ENCODE results near the gene DOK4. TPM values are rescaled to one million over a fixed set of nuclear protein-coding genes. Genes with fewer than 3 reads are reported as not detected.
A peak's percentile ranks its signal among the peaks of the same experiment; 100 is the strongest.

Gene DOK4
- total RNA-seq, 1 experiment from 2014 or later = 13.1 TPM

GRCh38 chr16:57485091-57485915 is 990 bp downstream of the DOK4 start:
- Histone ChIP-seq H3K9ac (ENCODE audit: extremely low read depth, insufficient read length, low read length) (peak overlapping the region; percentile 31), H4K8ac (replicated peaks; ENCODE audit: insufficient read length, low read depth, low read length) (no peak overlapping the region), H3K14ac (ENCODE audit: insufficient read depth, low read length) (peak overlapping the region; percentile 83; the same call in 1 of the 2 replicates), H4K5ac (ENCODE audit: insufficient read length, low read depth, low read length) (no peak overlapping the region), H3K9me3 (ENCODE audit: control insufficient read depth, low read depth, low read length) (no peaks in the 10 kb centered on the region), H3K23me2 (ENCODE audit: insufficient read length, low read depth, low read length, poor library complexity, severe bottlenecking) (peaks cover 14% of the 10 kb centered on the region), H2BK12ac (ENCODE audit: insufficient read length, low read depth, low read length) (no peak overlapping the region), H3K79me2 (ENCODE audit: insufficient read depth, low read length) (no peaks in the 10 kb centered on the region), H3K23ac (ENCODE audit: insufficient read length, low read depth, low read length) (no peak overlapping the region), H3T11ph (ENCODE audit: low read length) (no peak overlapping the region), H3K4me1 (ENCODE audit: insufficient read depth, low read length) (peaks cover 2% of the 10 kb centered on the region; the same call in 1 of the 2 replicates), H3K4me2 (ENCODE audit: insufficient read depth, insufficient read length, low read length) (peak overlapping the region; percentile 76), H3K27ac (ENCODE audit: insufficient read length, low read depth, low read length) (no peak overlapping the region), H2AFZ (ENCODE audit: low read length) (no peak overlapping the region), H4K20me1 (ENCODE audit: control insufficient read depth, insufficient read depth, insufficient read length) (no peaks in the 10 kb centered on the region), H2BK20ac (ENCODE audit: low read depth, low read length, poor library complexity, severe bottlenecking) (no peak overlapping the region), H3K4ac (ENCODE audit: low read depth, low read length) (no peak overlapping the region), H2BK5ac (ENCODE audit: insufficient read length, low read length) (no peak overlapping the region), H4K91ac (ENCODE audit: insufficient read length, low read depth, low read length) (no peak overlapping the region), H3K79me1 (ENCODE audit: insufficient read depth, low read depth, low read length, poor library complexity, severe bottlenecking) (peaks cover 5% of the 10 kb centered on the region), H2BK120ac (ENCODE audit: low read depth, low read length, poor library complexity, severe bottlenecking) (no peak overlapping the region), H3K27me3 (ENCODE audit: insufficient read depth, low read length) (no peaks in the 10 kb centered on the region), H2AK5ac (ENCODE audit: insufficient read length, low read length) (no peak overlapping the region), H3K56ac (ENCODE audit: insufficient read length, low read depth, low read length) (no peak overlapping the region), H3K18ac (ENCODE audit: insufficient read length, low read depth, low read length) (no peak overlapping the region), H2BK15ac (ENCODE audit: low read depth, low read length) (no peak overlapping the region)
- Mint-ChIP-seq H3K4me1 (peaks cover 21 to 35% of the 10 kb centered on the region in 2 experiments), H3K27ac (no peak overlapping the region), H3K9me3 (peaks cover 9 to 14% of the 10 kb centered on the region in 2 experiments; a peak in 4 of 5 replicates), H3K36me3 (ENCODE audit: insufficient read depth in 1 of 3, low read depth in 3 of 3) (no peaks in the 10 kb centered on the region; a peak in 2 of 7 replicates), H3K4me3 (peak overlapping the region; percentile 82 to 90), H3K27me3 (ENCODE audit: low read depth) (peaks cover 28% of the 10 kb centered on the region)
- DNase-seq = peak; percentile 24
- no CpG with 5 or more reads among the region's 14 CpGs for WGBS (ENCODE audit: extremely low coverage, insufficient read length, low lambda C conversion rate)
- no peak for TF ChIP-seq CTCF (conservative IDR thresholded peaks at IDR 0.05)

Data from H9 (cell line).